Placental pericyte (primary cell): ENCODE data around the gene SLC36A3. TPM values are rescaled to one million over a fixed set of nuclear protein-coding genes. Genes with fewer than 3 reads are reported as not detected.

Experiments used
- total RNA-seq: library from RNA; depleted of rRNA; stranded (reverse); fragments of >200 nt; gene quantifications from 2 replicates; pipeline ENCODE4 v1.2.3, GENCODE V29; 2012

The SLC36A3 gene
- total RNA-seq = not detected in 2 replicates

GRCh38 chr5:151303666-151304065 lies at the start of gene SLC36A3:
SLC36A3 (minus strand) TSS chr5:151303766; CDS start chr5:151303354, 412 bp downstream.

GRCh38 chr5:151347369-151347768 lies 43.8 kb upstream of the SLC36A3 start, which contains the start of gene SLC36A2:
SLC36A2 (minus strand) TSS chr5:151347559; CDS start chr5:151347460, 99 bp downstream.

GRCh38 chr5:151252762-151253604 lies 50.6 kb downstream of the SLC36A3 start, which contains the start of gene GM2A:
GM2A (plus strand) TSS chr5:151253185; CDS start chr5:151253217, 32 bp downstream.

Other genes starting within 250 kb of the SLC36A3 start
- 120 and 235 TPM in 2 replicates for gene TNIP1, start 222.7 kb downstream of the SLC36A3 start, total RNA-seq
- 409 and 616 TPM in 2 replicates for gene ANXA6, start 146.0 kb downstream of the SLC36A3 start, total RNA-seq
- 2.4 and 14.9 TPM in 2 replicates for gene CCDC69, start 79.7 kb downstream of the SLC36A3 start, total RNA-seq
- gene GM2A, start 50.6 kb downstream of the SLC36A3 start, total RNA-seq = 17.5 and 19.9 TPM in 2 replicates
- gene SLC36A2, start 43.8 kb upstream of the SLC36A3 start, total RNA-seq = not detected in 2 replicates
- gene SLC36A1, start 143.8 kb upstream of the SLC36A3 start, total RNA-seq = 14.2 and 20.6 TPM in 2 replicates